PC-9 (cell line): Measurements from ENCODE around the gene GSPT1.

Source experiments
- EZH2 ChIP-seq: fragments of 200-600 bp; sonication (generic); IDR thresholded peaks from 2 replicates; pipeline ENCODE4 v1.8.0; 2017; ENCODE audit warnings: antibody characterized with exemption, low read depth
- TF ChIP-seq, protein P1 (sequence below): fragments of 200-600 bp; sonication (generic); conservative IDR thresholded peaks from 2 replicates; pipeline ENCODE4 v1.6.1; 2017; ENCODE audit warnings: mixed run types, antibody characterized with exemption, mild to moderate bottlenecking, moderate library complexity

DNA sequence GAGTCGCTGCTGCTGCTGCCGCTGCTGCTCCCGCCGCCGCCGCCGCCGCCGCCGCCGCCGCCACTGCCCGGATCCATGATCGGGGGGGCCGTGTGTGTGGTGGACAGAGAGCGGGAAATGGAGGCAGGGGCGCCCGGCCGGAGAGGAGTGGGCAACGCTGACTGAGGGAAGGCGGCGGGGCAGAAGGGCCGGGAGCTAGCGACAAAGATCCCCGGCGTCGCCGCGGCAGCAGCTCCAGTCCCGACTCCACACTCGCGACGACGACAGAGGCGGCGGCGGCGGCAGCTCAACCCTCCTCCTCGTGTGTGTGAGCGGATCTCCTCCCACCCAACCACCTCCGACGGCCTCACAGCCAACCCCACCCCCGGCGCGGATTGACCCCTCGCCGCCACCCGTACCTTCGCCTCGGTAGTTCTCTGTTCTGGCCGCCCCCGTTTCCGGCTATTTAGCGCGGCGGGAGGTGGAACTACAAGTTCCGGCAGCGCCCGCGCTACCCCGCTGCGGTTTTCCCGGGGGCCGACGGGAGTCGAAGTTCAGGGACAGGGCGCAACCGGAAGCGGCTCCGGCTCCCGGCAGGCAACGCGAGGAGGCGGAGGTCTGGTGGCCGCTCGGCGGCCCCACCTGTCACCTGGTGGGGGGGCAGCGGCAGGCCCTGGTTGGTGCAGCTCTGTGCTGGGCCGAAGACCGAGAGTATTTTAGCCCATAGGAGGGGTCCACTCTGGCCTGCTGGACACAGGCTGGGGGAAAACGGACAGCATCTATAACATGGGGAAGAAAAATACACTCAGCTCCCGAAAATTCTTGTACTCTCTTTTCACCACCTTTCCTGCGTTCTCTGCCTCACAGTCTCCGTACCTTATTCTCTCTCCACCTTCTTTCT lies at the start of gene GSPT1:
- TF ChIP-seq, protein P1, sequence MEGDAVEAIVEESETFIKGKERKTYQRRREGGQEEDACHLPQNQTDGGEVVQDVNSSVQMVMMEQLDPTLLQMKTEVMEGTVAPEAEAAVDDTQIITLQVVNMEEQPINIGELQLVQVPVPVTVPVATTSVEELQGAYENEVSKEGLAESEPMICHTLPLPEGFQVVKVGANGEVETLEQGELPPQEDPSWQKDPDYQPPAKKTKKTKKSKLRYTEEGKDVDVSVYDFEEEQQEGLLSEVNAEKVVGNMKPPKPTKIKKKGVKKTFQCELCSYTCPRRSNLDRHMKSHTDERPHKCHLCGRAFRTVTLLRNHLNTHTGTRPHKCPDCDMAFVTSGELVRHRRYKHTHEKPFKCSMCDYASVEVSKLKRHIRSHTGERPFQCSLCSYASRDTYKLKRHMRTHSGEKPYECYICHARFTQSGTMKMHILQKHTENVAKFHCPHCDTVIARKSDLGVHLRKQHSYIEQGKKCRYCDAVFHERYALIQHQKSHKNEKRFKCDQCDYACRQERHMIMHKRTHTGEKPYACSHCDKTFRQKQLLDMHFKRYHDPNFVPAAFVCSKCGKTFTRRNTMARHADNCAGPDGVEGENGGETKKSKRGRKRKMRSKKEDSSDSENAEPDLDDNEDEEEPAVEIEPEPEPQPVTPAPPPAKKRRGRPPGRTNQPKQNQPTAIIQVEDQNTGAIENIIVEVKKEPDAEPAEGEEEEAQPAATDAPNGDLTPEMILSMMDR, result 0 out of 2 replicates have a peak, but pooled peaks have one; percentile 22
- no peak for TF ChIP-seq EZH2
